NAMALWA (cell line): ENCODE measurements around the gene UGT1A5.
A peak's percentile ranks its signal among the peaks of the same experiment; 100 is the strongest.
"Not testable (repeated sequence)": the region's sequence is repeated elsewhere in the genome, so short reads cannot be mapped to it uniquely, and the experiment has no call there.

ENCODE experiments used
- DNase-seq: peaks from one replicate; pipeline ENCODE4 v3.0.0-alpha.2; 2015; ENCODE audit warnings: low spot score

UGT1A5 gene

DNA sequence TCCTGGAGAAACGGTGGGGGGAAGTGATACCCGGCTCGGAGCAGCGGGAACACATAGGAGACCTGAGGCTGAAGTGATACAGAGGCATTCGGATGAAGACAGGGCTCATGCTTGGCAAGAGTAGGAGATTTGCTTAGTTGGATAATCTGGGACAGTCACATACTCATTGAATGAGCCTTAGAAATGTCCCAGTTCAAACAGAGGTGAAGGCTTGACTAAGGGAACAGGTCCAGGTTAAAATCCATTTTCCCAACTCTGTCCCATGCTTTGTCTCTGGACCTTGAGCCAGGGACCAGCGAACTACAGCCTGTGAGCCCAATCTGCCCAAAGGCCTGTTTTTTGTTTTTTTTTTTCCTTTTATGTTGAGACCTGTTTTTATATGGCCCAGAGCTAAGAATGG lies 18.7 kb upstream of the UGT1A5 start:
- no peak for DNase-seq

DNA sequence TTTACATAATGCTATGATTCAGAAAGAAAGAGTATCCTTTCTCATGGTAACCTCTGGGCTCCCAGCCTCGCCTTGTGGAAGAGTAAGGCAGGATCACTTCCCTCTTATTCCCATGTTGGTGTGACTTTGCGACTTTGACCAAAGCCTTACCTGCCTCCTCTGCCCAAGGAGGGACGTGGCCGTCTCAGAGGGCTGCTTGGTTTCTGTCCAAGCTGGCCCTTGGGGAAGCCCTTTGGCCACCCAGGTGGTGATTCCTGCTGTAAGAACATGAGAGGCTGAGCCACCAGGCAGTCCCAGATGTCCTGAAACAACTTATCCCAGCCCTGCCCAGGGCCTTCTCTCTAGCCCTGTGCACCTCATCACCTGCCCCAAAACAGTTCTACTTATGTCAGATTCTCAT lies 14.0 kb upstream of the UGT1A5 start:
- no peak for DNase-seq

DNA sequence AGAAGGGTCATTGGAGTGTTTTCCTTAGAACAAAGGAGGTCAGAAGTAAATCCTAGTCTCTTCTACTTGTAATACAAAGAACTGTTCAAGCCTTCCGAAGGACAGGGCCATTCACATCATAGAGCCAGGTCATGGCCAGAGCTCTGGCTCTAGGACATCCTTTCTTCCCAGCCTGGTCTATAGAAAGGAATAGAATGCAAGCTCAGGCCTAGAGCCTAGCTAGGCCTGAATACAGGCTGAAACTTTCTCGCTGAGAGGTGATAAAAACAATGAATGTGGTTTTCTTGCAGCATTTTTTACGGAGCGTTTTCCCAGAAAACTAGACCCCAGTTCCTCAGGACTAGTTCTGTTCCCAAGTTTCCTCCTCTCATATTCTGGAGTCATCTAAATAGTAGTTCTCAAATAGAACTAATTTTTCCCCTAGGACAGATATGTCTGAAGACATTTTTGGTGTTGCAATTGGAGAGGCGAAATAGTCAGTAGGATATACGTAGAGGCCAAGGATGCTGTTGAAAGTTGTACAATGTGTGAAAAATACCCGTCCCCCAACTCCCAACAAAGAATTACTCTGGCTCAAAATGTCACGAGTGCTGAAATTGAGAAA lies 13.2 kb upstream of the UGT1A5 start:
- DNase-seq = no peak

DNA sequence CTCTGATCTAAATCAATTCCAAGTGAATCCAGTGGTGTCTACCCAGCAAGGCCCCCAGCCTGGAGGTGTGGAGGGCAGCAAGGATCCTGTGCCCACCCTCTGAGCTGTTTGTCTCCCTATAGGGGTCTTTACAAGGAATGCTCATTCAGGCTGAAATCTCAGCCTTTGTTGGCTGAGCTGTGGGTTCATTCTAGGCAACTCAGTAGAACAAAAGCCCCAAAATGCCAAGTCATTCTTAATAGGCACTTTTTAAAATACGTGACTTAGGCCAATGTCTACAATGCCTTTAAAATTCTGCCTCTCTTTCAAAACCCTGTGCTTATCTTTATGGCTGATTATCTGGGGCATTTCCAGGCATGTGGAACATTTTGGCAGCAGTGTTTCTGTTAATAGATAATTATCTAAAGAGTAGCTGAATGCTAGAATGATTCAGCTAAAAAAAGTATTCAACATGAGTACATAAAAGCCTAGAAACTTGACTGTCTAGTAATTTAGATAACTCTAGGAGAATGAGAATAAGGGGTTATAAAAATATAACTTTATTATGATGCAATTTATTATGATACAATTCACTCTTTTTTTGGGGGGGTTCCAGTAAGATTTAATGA lies 12.6 kb upstream of the UGT1A5 start:
- DNase-seq = no peak

DNA sequence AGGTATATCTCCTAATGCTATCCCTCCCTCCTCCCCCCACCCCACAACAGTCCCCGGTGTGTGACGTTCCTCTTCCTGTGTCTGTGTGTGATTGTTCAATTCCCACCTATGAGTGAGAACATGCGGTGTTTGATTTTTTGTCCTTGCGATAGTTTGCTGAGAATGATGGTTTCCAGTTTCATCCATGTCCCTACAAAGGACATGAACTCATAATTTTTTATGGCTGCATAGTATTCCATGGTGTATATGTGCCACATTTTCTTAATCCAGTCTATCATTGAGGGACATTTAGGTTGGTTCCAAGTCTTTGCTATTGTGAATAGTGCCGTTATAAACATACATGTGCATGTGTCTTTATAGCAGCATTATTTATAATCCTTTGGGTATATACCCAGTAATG lies 11.9 kb upstream of the UGT1A5 start:
- DNase-seq = not testable (repeated sequence)

DNA sequence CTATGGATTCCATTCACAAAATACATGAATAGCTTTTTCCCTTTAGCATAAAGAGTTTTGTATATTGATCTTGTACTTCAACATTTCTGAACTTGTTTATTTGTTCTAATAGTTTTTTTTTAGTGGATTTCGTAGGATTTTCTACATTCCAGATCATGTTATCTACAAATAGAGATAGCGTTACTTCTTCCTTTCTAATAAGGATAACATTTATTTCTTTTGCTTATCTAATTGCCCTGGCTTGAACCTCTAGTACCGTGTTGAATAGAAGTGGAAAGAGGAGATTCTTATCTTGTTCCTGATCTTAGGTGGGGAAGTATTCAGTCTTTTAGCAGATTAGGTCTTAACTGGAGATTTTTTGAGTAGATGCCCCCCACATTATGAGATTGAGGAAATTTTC lies 10.5 kb upstream of the UGT1A5 start:
- no peak for DNase-seq

DNA sequence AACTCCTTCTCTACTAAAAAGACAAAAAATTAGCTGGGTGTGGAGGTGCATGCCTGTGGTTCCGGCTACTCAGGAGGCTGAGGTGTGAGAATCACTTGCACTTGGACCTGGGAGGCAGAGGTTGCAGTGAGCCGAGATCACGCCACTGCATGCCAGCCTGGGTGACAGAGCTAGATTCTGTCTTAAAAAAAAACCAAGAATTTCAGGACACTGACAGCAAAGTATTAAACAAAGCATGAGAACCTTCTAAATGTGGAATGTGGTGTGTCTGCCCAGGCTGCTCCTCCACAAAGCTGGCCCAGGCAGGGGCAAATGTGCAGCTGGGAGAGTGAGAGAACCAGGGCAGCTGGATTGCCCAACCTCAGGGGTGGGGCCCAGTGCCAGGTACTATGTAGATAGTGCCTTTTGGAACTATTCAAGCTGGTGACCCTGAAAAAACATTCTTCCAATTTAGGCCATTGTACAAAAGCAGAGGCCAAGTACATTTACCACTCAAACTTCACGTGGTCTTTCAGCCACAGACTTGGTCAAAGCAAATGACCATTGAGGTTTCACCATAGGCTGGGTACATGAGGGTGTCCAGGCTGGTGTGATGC lies 6.7 kb upstream of the UGT1A5 start:
- no peak for DNase-seq

DNA sequence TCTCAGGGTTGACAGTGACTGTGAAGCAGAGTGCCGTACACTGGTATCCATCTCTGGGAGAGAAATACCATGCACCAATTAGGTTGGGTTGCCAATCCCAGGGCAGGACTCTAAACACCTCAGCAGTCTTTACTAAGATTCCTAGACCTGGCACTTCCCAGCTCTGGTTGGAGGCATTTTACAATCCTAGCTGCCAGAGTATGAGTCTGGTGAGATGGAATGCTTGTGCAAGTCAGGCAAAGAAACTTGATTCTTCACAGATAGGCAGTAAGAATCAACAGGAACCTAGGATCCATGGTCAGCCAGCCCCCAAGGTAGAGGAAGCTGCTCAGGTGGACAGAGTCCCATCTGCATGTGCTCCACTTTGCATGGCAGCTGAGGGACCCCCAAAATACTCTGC lies 6.0 kb upstream of the UGT1A5 start:
- no peak for DNase-seq

DNA sequence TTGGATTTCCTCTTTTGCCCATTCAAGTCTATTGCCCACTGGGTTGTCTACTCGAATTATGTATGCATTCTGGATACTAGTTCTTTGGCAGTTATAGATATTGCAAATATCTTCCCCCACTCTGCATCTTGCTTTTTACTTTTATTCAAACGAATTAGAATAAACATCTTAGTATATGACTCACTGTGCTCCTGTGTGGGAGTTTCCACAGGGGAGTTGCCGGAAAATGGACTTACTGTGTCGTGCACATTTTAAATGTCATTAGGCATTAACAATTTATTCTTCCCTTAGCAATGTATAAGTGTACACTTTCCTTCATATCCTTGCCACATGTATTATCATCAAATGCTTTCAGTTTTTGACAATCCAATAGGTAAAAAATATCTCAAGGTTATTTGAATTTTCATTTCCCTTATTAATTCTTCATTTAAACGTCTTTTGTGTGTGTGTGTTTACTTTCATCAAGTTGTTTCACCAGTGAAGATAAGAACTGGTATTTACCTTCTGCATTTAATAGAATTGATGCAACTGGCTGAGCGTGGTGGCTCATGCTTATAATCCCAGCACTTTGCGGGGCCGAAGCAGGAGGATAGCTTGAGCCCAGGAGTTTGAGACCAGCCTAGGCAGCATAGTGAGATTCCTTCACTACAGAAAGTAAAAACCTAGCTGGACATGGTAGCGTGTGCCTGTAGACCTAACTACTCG lies 4.6 kb upstream of the UGT1A5 start:
- DNase-seq = no peak

DNA sequence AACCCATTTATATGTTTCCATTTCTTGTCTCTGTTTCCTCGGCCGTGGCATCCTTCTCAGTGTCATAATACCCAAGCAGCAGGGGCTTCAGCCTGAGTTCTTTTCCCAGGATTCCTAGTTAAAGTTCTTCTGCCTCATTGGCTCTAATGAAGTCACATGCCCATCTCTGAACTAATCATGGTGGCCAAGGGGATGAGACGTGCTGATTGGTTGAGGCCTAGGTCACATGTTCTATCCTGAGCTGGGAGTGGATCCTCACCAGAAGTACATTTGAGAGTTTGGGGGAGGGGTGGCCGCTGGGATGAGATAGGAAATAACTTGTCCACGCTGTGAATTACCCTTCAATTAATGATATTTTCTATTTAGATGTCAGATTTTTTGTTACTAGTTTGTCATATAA lies 3.8 kb upstream of the UGT1A5 start:
- DNase-seq = peak; percentile 25

DNA sequence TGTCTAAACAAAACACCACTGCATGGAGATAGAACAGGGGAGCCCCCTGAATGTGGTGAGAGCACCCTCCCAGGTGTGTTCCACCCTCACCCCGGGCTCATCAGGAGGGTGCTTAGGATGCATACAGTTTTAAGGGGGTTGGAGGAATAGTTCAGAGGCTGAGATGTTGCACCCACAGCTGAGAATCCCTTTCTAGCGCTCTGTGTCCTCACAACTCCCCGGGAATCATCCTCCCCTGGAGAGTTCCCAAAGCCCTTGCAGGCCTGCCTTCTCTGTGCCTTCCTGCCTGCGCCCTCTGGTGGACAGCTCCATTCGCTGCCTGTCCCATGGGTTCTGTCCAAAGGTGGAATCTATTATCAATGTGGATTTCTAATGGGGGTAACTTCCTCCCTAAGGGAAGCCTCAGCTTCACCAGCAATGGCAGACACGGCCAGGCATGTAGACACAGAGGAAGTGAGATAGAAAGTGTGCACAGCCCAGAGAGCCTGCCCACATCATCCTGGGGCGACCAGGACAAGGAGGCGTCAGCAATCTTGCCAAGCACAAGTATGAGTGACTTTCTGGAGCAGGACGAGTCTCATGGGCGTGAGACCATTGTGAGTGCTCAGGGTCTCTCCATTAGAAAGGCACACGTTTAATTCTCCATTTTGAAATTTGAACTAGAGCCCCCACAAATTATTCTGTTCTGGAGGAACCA lies 1.2 kb upstream of the UGT1A5 start:
- peak; percentile 60 for DNase-seq

DNA sequence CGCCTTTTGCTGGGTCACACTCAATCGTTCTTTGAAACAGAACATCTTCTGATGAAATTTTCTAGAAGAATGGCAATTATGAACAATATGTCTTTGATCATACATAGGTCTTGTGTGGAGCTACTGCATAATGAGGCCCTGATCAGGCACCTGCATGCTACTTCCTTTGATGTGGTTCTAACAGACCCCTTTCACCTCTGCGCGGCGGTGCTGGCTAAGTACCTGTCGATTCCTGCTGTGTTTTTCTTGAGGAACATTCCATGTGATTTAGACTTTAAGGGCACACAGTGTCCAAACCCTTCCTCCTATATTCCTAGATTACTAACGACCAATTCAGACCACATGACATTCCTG lies 532 bp downstream of the UGT1A5 start:
- no peak for DNase-seq

DNA sequence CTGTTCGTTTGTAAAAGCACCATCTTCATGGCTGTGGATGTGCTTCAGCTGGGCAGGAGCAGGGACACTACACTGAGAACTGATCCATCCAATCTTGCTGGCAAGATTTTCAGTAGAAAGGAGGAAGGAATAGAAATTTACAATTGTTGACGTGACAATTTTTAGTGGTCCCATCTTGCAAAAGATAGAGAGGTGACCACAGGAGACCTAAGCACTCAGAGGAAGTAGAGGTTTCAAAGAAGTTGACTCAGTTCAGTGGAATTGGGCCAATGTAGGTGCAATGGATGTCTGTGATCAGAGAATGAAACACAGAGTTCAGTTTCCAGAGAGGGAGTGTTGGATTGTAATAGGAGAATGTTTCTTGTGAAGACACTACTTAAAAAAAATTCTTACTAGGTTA lies 1.4 kb downstream of the UGT1A5 start:
- no peak for DNase-seq

DNA sequence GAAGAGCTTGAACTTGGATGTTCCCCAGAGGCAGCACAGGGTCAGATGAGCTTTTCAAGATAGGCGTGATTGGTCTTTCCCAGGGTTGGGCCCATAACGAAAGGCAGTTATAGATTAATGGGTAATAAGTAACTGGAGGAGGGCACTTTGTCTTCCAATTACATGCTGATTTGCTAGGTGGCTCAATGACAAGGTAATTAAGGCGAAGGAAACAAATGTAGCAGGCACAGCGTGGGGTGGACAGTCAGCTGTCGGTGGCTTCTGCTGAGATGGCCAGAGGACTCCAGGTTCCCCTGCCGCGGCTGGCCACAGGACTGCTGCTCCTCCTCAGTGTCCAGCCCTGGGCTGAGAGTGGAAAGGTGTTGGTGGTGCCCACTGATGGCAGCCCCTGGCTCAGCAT lies 5.8 kb downstream of the UGT1A5 start, which contains the start of gene UGT1A4:
TSS of gene UGT1A4 (plus strand) at position 185 of the 400 bp plus-strand sequence. CDS start at position 270, 85 bp downstream.
- no peak for DNase-seq

DNA sequence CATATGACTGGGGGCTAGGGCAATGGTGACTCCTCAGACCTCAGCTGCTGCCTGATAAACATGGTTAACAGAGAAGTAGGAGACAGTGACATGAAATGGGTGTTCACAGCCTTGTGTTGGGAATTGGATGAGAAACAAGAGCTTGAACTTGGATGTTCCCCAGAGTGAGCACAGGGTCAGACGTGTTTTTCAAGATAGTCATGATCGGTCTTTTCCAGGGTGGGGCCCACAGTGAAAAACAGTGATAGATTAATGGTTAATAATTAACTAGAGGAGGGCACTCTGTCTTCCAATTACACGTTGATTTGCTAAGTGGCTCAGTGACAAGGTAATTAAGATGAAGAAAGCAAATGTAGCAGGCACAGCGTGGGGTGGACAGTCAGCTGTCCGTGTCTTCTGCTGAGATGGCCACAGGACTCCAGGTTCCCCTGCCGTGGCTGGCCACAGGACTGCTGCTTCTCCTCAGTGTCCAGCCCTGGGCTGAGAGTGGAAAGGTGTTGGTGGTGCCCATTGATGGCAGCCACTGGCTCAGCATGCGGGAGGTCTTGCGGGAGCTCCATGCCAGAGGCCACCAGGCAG lies 16.1 kb downstream of the UGT1A5 start, which contains the start of gene UGT1A3:
TSS of gene UGT1A3 (plus strand) at position 320 of the 579 bp plus-strand sequence. CDS start at position 405, 85 bp downstream.
- no peak for DNase-seq

DNA sequence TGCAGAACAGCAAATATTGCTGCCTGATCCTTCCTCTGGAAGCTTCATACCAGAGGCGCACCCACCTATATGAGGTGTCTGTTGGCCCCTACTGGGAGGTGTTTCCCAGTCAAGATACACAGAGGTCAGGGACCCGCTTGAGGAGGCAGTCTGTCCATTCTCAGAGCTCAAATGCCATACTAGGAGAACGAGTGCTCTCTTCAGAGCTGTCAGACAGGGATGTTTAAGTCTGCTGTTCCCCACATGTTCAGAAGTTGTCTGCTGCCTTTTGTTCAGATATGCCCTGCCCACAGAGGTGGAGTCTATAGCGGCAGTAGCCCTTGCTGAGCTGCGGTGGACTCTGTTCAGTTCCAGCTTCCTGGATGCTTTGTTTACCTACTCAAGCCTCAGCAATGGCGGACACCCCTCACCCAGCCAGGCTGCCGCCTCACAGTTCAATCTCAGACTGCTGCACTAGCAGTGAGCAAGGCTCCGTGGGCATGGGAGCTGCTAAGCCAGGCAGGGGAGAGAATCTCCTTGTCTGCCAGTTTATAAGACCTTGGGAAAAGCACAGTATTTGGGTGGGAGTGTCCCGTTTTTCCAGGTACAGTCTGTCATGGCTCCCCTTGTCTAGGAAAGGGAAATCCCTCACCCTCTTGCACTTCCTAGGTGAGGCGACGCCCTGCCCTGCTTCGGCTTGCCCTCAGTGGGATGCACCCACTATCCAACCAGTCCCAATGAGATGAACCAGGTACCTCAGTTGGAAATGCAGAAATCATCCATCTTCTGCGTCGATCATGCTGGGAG lies 24.4 kb downstream of the UGT1A5 start:
- not testable (repeated sequence) for DNase-seq

DNA sequence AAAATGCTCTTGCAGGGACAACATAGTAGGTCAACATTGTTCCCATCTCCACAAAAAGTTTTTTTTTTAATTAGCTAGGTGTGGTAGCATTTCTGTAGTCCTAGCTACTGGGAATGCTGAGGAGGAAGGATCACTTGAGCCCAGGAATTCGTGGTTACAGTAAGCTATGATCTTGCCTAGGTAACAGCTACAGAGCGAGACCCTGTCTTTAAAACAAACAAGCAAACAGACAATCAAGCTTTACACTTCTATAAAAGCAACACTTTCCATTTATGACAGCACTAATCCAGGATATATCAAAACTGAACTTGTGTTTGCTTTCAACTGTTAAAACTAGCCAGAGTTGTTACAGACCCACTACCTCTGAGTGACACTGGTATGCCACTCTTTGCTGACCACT lies 28.2 kb downstream of the UGT1A5 start:
- no peak for DNase-seq

DNA sequence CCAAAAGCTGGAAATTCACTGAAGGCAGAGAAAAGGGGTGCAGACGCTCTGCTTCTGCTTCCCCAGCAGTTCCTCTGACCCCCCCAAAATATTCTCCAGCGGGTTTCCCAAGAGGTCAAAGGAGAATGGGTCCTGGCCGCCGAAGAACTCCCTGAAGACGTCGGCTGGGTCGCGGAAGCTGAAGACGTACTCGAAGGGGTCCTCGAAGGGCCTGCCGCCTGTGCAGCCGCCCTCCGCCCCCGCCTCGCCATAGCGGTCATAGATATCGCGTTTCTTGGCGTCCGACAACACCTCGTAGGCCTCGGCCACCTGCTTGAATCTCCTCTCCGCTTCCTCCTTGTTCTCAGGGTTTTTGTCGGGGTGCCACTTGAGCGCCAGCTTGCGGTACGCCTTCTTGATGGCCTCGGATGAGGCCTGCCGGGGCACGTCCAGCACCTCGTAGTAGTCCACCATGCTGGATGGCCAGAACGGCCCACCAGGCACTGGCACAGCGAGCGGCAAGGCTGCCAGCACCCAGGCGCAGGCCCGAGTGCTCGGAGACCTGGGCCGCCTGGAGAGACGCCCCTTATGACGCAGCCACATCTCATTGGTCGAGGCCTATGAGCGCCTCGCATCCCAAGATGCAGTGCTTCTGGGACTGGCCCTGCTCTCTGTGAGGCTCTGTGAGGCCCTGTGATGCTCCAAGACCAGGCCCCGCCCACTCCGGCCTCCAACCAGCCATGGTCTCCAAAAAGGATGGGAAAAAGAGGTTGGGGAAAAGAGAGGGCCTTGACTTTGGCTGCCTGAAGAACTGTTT lies 31.0 kb downstream of the UGT1A5 start:
- DNase-seq = no peak

DNA sequence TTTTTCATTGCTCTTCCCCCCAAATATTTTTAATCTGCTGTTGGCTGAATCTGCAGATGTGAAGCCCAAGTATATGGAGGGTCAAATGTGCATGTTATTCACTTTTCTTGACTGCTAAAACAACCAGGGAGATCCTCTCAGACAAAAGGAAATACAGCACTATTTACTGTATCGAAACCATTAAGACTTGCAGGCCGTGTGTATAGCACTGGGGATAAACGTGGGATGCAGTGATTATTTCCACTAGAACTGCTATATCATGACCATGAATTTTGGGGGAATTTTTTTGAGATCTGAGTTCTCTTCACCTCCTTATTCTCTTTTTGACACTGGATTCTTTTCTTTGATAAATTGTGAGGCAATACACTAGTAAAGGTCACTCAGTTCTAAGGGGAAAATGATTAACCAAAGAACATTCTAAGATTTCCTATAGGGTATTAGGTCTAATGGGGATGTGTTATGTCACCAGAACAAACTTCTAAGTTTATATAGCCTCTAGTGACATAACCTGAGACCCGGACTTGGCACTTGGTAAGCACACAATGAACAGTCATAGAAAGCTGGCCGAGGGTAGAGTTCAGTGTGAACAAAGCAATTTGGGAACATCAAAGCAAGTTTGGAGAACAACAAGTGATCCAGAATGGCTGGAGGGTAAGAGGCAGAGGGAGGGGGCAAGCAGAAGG lies 32.5 kb downstream of the UGT1A5 start:
- no peak for DNase-seq

DNA sequence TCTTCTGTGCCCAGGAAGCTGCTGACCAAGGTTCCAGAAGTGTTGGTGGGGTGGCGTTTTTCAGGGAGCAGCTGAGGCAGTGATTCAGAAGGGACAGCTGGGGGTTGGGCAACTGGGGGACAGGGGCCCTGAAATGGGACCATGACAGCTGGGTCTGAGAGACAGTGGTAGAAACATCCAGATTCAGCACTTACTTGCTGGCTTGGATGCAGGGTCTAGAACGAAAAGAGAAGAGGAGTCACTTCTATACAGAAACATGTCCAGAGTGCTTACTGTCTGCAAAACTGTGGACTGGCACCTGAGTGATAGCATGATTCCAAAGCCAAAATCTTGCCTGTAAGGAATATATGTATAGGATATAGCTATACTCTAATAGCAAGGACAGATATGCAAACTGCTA lies 33.1 kb downstream of the UGT1A5 start:
- not testable (repeated sequence) for DNase-seq
